Limb (tissue), 2 donors: ENCODE results near the gene FIS1.
"Not testable (repeated sequence)": the region's sequence is repeated elsewhere in the genome, so short reads cannot be mapped to it uniquely, and the experiment has no call there.

Source experiments
- DNase-seq, 2 donors: peaks; one replicate each; pipeline ENCODE4 v3.0.0-alpha.2; 2016; ENCODE audit errors: extremely low spot score in 2 of 2

Gene FIS1

GRCh38 chr7:101244375-101245146 is at the start of gene FIS1:
FIS1 (minus strand) TSS chr7:101245081; CDS start chr7:101245004, 77 bp downstream.
- DNase-seq: peak; percentile 95

- DNase-seq: no peak
Observed at GRCh38 chr7:101294039-101294831, 49.4 kb upstream of the FIS1 start.

GRCh38 chr7:101293069-101294021 is 48.5 kb upstream of the FIS1 start:
- not testable (repeated sequence) for DNase-seq

GRCh38 chr7:101292566-101292965 is 47.7 kb upstream of the FIS1 start:
- DNase-seq: not testable (repeated sequence)

- peak in 1 of 2 donors; percentile 58 for DNase-seq
Observed at GRCh38 chr7:101290186-101291037, 45.5 kb upstream of the FIS1 start.

- not testable (repeated sequence) for DNase-seq
Observed at GRCh38 chr7:101289687-101290086, 44.8 kb upstream of the FIS1 start.

- no peak for DNase-seq
Observed at GRCh38 chr7:101288439-101288838, 43.6 kb upstream of the FIS1 start.

- no peak for DNase-seq
Observed at GRCh38 chr7:101287032-101287431, 42.2 kb upstream of the FIS1 start.

GRCh38 chr7:101285880-101286279 is 41.0 kb upstream of the FIS1 start:
- not testable (repeated sequence) for DNase-seq

GRCh38 chr7:101285171-101285570 is 40.3 kb upstream of the FIS1 start:
- no peak for DNase-seq

- DNase-seq: not testable (repeated sequence)
Observed at GRCh38 chr7:101280912-101281311, 36.0 kb upstream of the FIS1 start.

GRCh38 chr7:101278461-101279292 is 33.8 kb upstream of the FIS1 start:
- no peak for DNase-seq

- DNase-seq: no peak
Observed at GRCh38 chr7:101277155-101277554, 32.3 kb upstream of the FIS1 start.

GRCh38 chr7:101273206-101273605 is 28.3 kb upstream of the FIS1 start:
- no peak for DNase-seq

- DNase-seq: no peak
Observed at GRCh38 chr7:101271021-101271420, 26.1 kb upstream of the FIS1 start.

- DNase-seq: no peak
Observed at GRCh38 chr7:101269664-101270063, 24.8 kb upstream of the FIS1 start.

- no peak for DNase-seq
Observed at GRCh38 chr7:101265622-101266516, 21.0 kb upstream of the FIS1 start.

GRCh38 chr7:101264102-101264706 is 19.3 kb upstream of the FIS1 start:
- not testable (repeated sequence) for DNase-seq
